Caki2 (cell line): ENCODE data around the gene SNRNP200. TPM values are rescaled to one million over a fixed set of nuclear protein-coding genes. Genes with fewer than 3 reads are reported as not detected.

ENCODE experiments used
- DNase-seq: peaks from one replicate; pipeline ENCODE4 v3.0.0-alpha.2; 2015; ENCODE audit warnings: low read depth
- in situ Hi-C: cut with HindIII; loops from 2 replicates; pipeline ENCODE4 v1.10.0; 2016; ENCODE audit warnings: low sequenced_read_pairs, low pct_unique_long_range_greater_than_20kb, mixed read lengths
- total RNA-seq: library from RNA; depleted of rRNA; stranded (reverse); fragments of >200 nt; shearing (Covaris generic); gene quantifications from 2 replicates; pipeline ENCODE4 v1.2.3, GENCODE V29; 2014; ENCODE audit warnings: low replicate concordance; rRNA removed

The SNRNP200 gene
- total RNA-seq, 1 experiment from 2014 or later: 73.7 TPM

GRCh38 chr2:96241227-96241626, 64.1 kb downstream of the SNRNP200 start:
- in situ Hi-C loops: no loop called here
- DNase-seq: no peak

DNA sequence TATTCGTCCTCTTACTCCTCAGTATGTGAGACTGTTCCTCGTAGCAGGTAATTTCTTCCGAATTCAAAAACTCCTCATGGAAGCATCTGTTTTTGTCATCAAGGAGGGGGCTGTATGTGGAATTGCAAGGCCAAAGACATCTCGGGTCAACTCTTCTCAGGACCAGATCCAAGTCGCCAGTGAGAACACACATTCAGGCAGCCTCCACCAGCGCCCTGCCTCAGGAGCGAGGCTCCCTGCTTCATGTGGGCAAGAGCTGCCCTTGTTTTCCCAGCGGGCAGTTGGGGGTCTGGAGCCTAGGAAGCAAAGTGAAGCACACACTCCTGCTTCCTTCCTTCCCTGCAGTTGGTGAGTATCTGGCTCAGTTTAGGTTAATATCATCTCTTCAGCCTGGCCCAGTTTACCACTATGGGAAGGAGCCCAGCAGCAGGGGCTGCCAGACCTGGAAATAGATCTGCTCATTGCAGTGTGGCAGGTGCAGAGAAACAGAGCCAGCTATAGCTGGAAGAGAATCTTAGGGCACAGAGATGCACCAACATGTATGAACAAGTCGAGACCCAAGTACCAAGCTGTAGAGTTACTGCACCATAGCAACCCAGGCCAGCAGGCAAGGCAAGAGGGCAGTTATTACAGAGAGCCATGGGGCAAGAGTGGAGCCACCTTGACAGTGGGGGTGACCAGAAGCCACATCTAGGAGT, 64.9 kb downstream of the SNRNP200 start:
- in situ Hi-C loops: no loop called here
- DNase-seq: no peak

DNA sequence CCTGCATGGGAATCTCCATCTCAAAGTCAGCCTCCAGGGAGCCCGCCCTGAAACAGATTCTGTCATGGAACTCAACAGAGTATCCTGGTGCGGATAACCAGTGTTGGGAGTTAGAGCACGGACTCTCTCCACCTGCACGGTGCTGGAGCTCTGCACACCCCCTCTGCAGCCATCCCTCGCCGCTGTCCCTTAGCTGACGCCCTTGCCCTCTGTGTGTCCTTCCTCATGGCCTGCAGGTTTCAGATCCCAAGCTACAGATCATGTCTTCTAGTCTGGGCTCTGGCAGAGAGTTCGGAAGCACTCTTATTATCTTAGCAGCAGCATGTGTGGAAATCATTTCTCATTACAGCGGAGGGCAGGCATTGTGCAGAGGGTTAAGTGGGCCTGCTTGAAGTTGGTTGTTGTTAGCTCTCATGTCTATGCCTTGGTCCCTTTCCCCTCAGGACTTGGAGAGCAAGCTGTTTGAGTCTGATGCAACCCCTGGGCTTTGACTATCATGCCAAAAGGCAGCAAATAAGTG, 65.5 kb downstream of the SNRNP200 start:
- DNase-seq: no peak
- in situ Hi-C loops: no loop called here

DNA sequence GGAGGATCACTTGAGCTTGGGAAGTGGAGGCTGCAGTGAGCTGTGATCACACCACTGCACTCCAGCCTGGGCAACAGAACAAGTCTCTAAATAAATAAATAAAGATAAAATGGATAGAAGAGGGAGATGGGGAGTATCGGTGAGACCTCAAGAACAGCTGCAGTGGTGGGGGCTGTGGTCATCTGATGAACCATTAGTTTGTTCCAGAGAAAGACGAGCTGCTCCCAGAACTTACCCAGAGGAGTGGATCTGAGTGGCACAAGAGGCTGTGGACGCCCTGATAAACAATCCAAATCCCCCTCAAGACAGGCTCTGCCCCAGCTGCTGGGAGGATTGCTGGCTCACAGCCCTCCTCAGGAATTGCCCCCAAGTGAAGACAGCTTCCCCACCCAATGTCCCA, 66.3 kb downstream of the SNRNP200 start:
- in situ Hi-C loops: no loop called here

GRCh38 chr2:96238266-96238665, 67.1 kb downstream of the SNRNP200 start:
- in situ Hi-C loops: no loop called here
- no peak for DNase-seq

More for the DNA sequence above, 66.3 kb downstream of the SNRNP200 start:
- DNase-seq: no peak

DNA sequence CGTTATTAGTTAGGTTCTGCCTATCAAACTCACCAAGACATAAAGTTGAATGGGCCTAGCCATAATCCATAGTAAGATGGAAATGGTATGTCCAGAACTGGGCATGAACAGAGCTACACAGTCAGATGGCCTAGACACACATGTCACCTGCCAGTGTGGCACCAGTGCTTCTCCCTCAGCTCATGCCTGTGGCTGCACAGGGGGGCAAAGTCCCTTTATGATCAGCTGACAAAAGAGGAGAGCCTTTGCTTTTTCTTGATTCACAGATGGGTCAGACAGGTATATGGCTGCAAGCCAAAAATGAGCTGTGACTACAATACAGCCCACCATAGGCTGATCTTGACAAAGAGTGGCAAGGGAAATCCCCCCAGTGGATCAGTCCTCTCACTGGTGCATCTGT, 68.5 kb downstream of the SNRNP200 start:
- in situ Hi-C loops: no loop called here

GRCh38 chr2:96233880-96234316, 71.4 kb downstream of the SNRNP200 start:
- DNase-seq: no peak
- in situ Hi-C loops: no loop called here

More for the DNA sequence above, 68.5 kb downstream of the SNRNP200 start:
- DNase-seq: no peak

DNA sequence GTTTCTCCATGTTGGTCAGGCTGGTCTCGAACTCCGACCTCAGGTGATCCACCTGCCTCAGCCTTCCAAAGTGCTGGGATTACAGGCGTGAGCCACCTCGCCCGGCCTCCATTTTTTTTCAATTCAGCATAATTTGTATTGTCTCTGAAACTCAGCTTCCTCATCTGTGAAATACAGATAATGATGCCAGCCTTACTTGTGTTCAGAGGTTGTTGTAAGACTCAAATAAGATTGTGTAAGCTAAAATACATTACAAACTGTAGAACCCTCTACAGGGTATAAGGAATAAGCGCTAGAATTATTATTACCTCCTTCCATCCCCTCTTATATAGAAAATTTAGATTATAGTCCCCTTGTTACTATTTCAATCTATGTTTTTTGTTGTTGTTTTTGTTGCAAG, 71.9 kb downstream of the SNRNP200 start:
- in situ Hi-C loops: no loop called here

GRCh38 chr2:96231316-96231715, 74.0 kb downstream of the SNRNP200 start:
- no peak for DNase-seq
- in situ Hi-C loops: no loop called here

More for the DNA sequence above, 71.9 kb downstream of the SNRNP200 start:
- DNase-seq: no peak

DNA sequence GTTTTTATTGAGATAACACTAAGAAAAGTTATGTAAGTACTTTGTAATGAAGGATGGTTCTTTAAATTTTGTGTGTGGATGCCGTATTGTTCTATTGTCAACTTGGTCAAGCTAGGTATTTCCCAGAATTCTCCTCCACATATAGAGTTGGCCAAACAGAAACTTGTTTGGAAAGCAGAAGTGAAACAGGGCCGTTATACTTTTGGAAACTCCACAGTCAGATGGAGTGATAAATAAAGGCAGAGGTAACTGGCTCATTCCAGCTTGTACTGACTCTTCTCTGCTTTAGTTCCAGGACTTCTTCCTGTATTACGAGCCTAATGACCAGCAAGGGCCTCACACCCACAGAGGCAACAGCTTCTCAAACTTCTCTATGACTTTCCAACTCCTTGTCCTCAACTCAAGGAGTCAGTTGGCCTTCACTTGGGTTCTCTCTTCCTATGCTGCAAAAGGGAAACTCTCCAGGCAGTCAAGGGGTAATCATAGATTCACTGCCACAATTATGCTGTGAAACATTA, 80.3 kb downstream of the SNRNP200 start:
- DNase-seq: no peak
- in situ Hi-C loops: no loop called here

Other genes starting within 250 kb of the SNRNP200 start
- gene ADRA2B, start 189.0 kb downstream of the SNRNP200 start, total RNA-seq: 0.32 TPM in 1 of 2 replicates, not detected in the other
- not detected in 2 replicates for gene ASTL, start 167.0 kb downstream of the SNRNP200 start, total RNA-seq
- 6.1 and 7.4 TPM in 2 replicates for gene DUSP2, start 160.1 kb downstream of the SNRNP200 start, total RNA-seq
- 118 and 156 TPM in 2 replicates for gene STARD7, start 96.7 kb downstream of the SNRNP200 start, total RNA-seq
- gene TMEM127, start 39.5 kb downstream of the SNRNP200 start, total RNA-seq: 17.4 and 29.8 TPM in 2 replicates
- gene CIAO1, start 39.3 kb downstream of the SNRNP200 start, total RNA-seq: 119 and 148 TPM in 2 replicates
- gene ITPRIPL1, start 19.8 kb upstream of the SNRNP200 start, total RNA-seq: not detected in 2 replicates
- 30.5 and 43.0 TPM in 2 replicates for gene NCAPH, start 30.2 kb upstream of the SNRNP200 start, total RNA-seq
- gene NEURL3, start 199.8 kb upstream of the SNRNP200 start, total RNA-seq: 11.4 and 29.6 TPM in 2 replicates
- 11.6 and 12.3 TPM in 2 replicates for gene ARID5A, start 231.2 kb upstream of the SNRNP200 start, total RNA-seq